HepG2 (cell line): ENCODE measurements around the gene CABLES2. TPM values are rescaled to one million over a fixed set of nuclear protein-coding genes. Genes with fewer than 3 reads are reported as not detected.

Experiments used
- CEBPB ChIP-seq: IDR thresholded peaks from 2 replicates; pipeline ENCODE4 v1.6.1; 2011; ENCODE audit warnings: low read depth, low read length, improper control_type of control experiment, borderline replicate concordance
- FOXO4 ChIP-seq: sonication (generic); formaldehyde crosslinking; conservative IDR thresholded peaks from 2 replicates; pipeline ENCODE4 v1.8.1; 2023; ENCODE audit warnings: missing genetic modification reagents
- MXD4 ChIP-seq: IDR thresholded peaks from 2 replicates; pipeline ENCODE4 v1.6.1; 2016; ENCODE audit warnings: mild to moderate bottlenecking, missing biosample characterization, missing genetic modification reagents
- PAXIP1 ChIP-seq: sonication (generic); formaldehyde crosslinking; conservative IDR thresholded peaks from 2 replicates; pipeline ENCODE4 v1.4.0; 2020; ENCODE audit warnings: mild to moderate bottlenecking, missing genetic modification reagents, moderate library complexity
- SNAI1 ChIP-seq: sonication (generic); formaldehyde crosslinking; IDR thresholded peaks from 2 replicates; pipeline ENCODE4 v1.5.0; 2020; ENCODE audit warnings: mild to moderate bottlenecking, missing genetic modification reagents, borderline replicate concordance
- TBL1XR1 ChIP-seq: fragments of 150-350 bp; IDR thresholded peaks from 2 replicates; pipeline ENCODE4 v1.6.1; 2014; ENCODE audit warnings: borderline replicate concordance, low read length; ENCODE audit not compliant: partially characterized antibody
- THAP11 ChIP-seq: IDR thresholded peaks from 2 replicates; pipeline ENCODE4 v1.6.1; 2016; ENCODE audit warnings: missing biosample characterization, missing genetic modification reagents
- ZBTB40 ChIP-seq, 2 experiments: fragments of 450-650 bp in 1 of 2; sonication (generic) in 1 of 2; formaldehyde crosslinking in 1 of 2; IDR thresholded peaks; 2 replicates each; pipeline versions ENCODE4 v1.6.1 to v1.8.0; 2016 to 2022; ENCODE audit warnings: antibody characterized with exemption in 1 of 2, mild to moderate bottlenecking in 1 of 2, missing genetic modification reagents in 1 of 2
- ZNF343 ChIP-seq: sonication (generic); formaldehyde crosslinking; IDR thresholded peaks from 2 replicates; pipeline ENCODE4 v1.4.0; 2020; ENCODE audit warnings: mild to moderate bottlenecking, missing genetic modification reagents
- ZNF580 ChIP-seq: IDR thresholded peaks from 2 replicates; pipeline ENCODE4 v1.6.1; 2016; ENCODE audit warnings: low read depth, borderline replicate concordance
- ZNF746 ChIP-seq: sonication (generic); formaldehyde crosslinking; IDR thresholded peaks from 2 replicates; pipeline ENCODE4 v1.8.0; 2022; ENCODE audit warnings: mild to moderate bottlenecking, missing genetic modification reagents
- polyA plus RNA-seq, 8 experiments: library from polyadenylated mRNA; depleted of rRNA in 3 of 8; stranded (reverse) in 7 of 8; unstranded in 1 of 8; fragments of >200 nt; fragmentation: Illumina TruSeq in 4 of 8; extraction: Trizol in 4 of 8; gene quantifications; 2 replicates each; pipeline versions ENCODE4 v1.2.1 to v1.2.3, GENCODE V29; 2011 to 2016; ENCODE audit warnings: low read depth in 4 of 8, missing spikeins in 1 of 8, mixed read lengths in 1 of 8; ENCODE audit not compliant: insufficient read depth in 1 of 8
- total RNA-seq, 5 experiments: library from RNA; depleted of rRNA; stranded (reverse); fragments of >200 nt; fragmentation: Illumina TruSeq; extraction: Trizol; gene quantifications; 2 replicates each; pipeline ENCODE4 v1.2.3, GENCODE V29; 2016; ENCODE audit warnings: low read depth in 1 of 5

CABLES2 gene
- total and polyA plus RNA-seq, 2 of the 13 experiments (the other 11 are each of a cell fraction or from before 2014, with no cell fraction given), result 5.2 to 9.7 TPM

- no peak for TF ChIP-seq ZBTB40 (IDR thresholded peaks at IDR 0.05)
- peak; percentile 85; the same call in 1 of the 2 replicates for TF ChIP-seq ZBTB40 (CRISPR knock-in tag; IDR thresholded peaks at IDR 0.05)
- TF ChIP-seq SNAI1 (CRISPR knock-in tag), result peak; percentile 89
- peak; percentile 92 for TF ChIP-seq PAXIP1 (CRISPR knock-in tag)
- peak; percentile 52; the same call in 1 of the 2 replicates for TF ChIP-seq ZNF746 (CRISPR knock-in tag)
- TF ChIP-seq THAP11 (CRISPR knock-in tag), result 0 out of 2 replicates have a peak, but pooled peaks have one; percentile 3
- peak; percentile 92 for TF ChIP-seq MXD4 (CRISPR knock-in tag)
- peak; percentile 84; the same call in 1 of the 2 replicates for TF ChIP-seq ZNF580
- TF ChIP-seq CEBPB, result no peak
- no peak for TF ChIP-seq FOXO4 (CRISPR knock-in tag)
- no peak for TF ChIP-seq TBL1XR1
- TF ChIP-seq ZNF343, result peak; percentile 47; the same call in 1 of the 2 replicates
These were observed 36.1 kb downstream of the CABLES2 start (continued) for GRCh38 chr20:62370807-62371587.
